Measurements from ENCODE around the gene INTS12. TPM values are rescaled to one million over a fixed set of nuclear protein-coding genes. Genes with fewer than 3 reads are reported as not detected.

INTS12 gene
- total RNA-seq, 1 experiment from 2014 or later: 4.7 TPM

Other genes starting within 250 kb of the INTS12 start
- 70.3 and 82.4 TPM in 2 replicates for gene PPA2, start 234.6 kb downstream of the INTS12 start, total RNA-seq (2014; rRNA removed; shearing (Covaris generic))
- not detected in 2 replicates for gene ARHGEF38, start 156.1 kb downstream of the INTS12 start, total RNA-seq (2014; rRNA removed; shearing (Covaris generic))
- 25.1 and 36.7 TPM in 2 replicates for gene GSTCD, start 95 bp upstream of the INTS12 start, total RNA-seq (2014; rRNA removed; shearing (Covaris generic))
- 0.33 and 0.97 TPM in 2 replicates for gene NPNT, start 186.8 kb upstream of the INTS12 start, total RNA-seq (2014; rRNA removed; shearing (Covaris generic))

Measured in H7 (cell line).